Stomach (tissue), 9 donors: Measurements from ENCODE around the gene PLXNA1. TPM values are rescaled to one million over a fixed set of nuclear protein-coding genes. Genes with fewer than 3 reads are reported as not detected.

Experiments
- DNase-seq, 2 donors: peaks; one replicate each; pipeline versions ENCODE4 v3.0.0 to v3.0.0-alpha.2; 2013 to 2019
- H3K27ac ChIP-seq, 5 donors: fragments of 200-600 bp in 4 of 5; sonication (generic) in 4 of 5; one replicate each; pipeline ENCODE4 v1.5.1; 2013 to 2019; ENCODE audit warnings: mild to moderate bottlenecking in 1 of 5, moderate library complexity in 1 of 5
- H3K27me3 ChIP-seq, 3 donors: fragments of 200-600 bp; sonication (generic); one replicate each; pipeline ENCODE4 v1.5.1; 2017 to 2019; ENCODE audit warnings: mixed run types in 1 of 3
- H3K36me3 ChIP-seq, 4 donors: fragments of 200-600 bp; sonication (generic); 1 replicate in 3 of 4; 2 replicates in 1 of 4; pipeline ENCODE4 v1.5.1; 2016 to 2019
- H3K4me1 ChIP-seq, 4 donors: fragments of 200-600 bp; sonication (generic); one replicate each; pipeline ENCODE4 v1.5.1; 2016 to 2019
- H3K4me3 ChIP-seq, 4 donors: fragments of 200-600 bp; sonication (generic) in 3 of 4; one replicate each; pipeline ENCODE4 v1.5.1; 2016 to 2019; ENCODE audit warnings: mild to moderate bottlenecking in 1 of 4
- H3K9me3 ChIP-seq, 4 donors: fragments of 200-600 bp; sonication (generic); one replicate each; pipeline ENCODE4 v1.5.1; 2016 to 2019
- EP300 ChIP-seq: sonication (generic); formaldehyde crosslinking; IDR thresholded peaks from one replicate; pipeline ENCODE4 v1.6.1; 2017; ENCODE audit warnings: antibody characterized with exemption
- POLR2A ChIP-seq, 4 donors: fragments of 450-650 bp; IDR thresholded peaks; one replicate each; pipeline ENCODE4 v1.6.1; 2016; ENCODE audit warnings: antibody characterized with exemption in 4 of 4, control low read depth in 2 of 4, mild to moderate bottlenecking in 1 of 4, moderate library complexity in 1 of 4
- POLR2AphosphoS5 ChIP-seq, 3 donors: sonication (generic); formaldehyde crosslinking; IDR thresholded peaks; one replicate each; pipeline ENCODE4 v1.6.1; 2016; ENCODE audit warnings: antibody characterized with exemption in 3 of 3
- WGBS, 5 donors: extraction: QIAGEN DNeasy Blood & Tissue Kit in 3 of 5; methylation state at CpG; one replicate each; pipeline versions ENCODE4 v1.1.5 to v1.1.7; 2013 to 2018; 5-methylcytosine and 5-hydroxymethylcytosine counted together
- intact Hi-C: fragments of 100-400 bp; cut with DNase I; formaldehyde crosslinking; loops from one replicate; pipeline ENCODE4 v1.15.1; 2023; ENCODE audit warnings: low total_unique reads
- polyA plus RNA-seq, 3 donors: library from polyadenylated mRNA; stranded (reverse); fragments of 200-250 nt; gene quantifications; one replicate each; pipeline ENCODE4 v1.2.3, GENCODE V29; 2013
- total RNA-seq, 5 donors: library from RNA; depleted of rRNA; stranded (reverse); fragments of >200 nt; gene quantifications; one replicate each; pipeline versions ENCODE4 v1.1.0 to v1.2.3, GENCODE V29; 2014 to 2016
- TF ChIP-seq, protein P1 (sequence below), 7 experiments: fragments of 450-650 bp in 4 of 7; fragments of 200-600 bp in 3 of 7; sonication (generic) in 3 of 7; IDR thresholded peaks; one replicate each; pipeline ENCODE4 v1.5.1; 2016 to 2019; ENCODE audit warnings: antibody characterized with exemption in 7 of 7, control low read depth in 2 of 7, mild to moderate bottlenecking in 1 of 7
- donor health status: healthy with polysubstance abuse.
- donor health status: Bipolar disorder and iron deficiency.
- donor health status: healthy.

PLXNA1 gene
- total and polyA plus RNA-seq, 8 donors: 0.92 to 54.7 (median 13.9) TPM

DNA sequence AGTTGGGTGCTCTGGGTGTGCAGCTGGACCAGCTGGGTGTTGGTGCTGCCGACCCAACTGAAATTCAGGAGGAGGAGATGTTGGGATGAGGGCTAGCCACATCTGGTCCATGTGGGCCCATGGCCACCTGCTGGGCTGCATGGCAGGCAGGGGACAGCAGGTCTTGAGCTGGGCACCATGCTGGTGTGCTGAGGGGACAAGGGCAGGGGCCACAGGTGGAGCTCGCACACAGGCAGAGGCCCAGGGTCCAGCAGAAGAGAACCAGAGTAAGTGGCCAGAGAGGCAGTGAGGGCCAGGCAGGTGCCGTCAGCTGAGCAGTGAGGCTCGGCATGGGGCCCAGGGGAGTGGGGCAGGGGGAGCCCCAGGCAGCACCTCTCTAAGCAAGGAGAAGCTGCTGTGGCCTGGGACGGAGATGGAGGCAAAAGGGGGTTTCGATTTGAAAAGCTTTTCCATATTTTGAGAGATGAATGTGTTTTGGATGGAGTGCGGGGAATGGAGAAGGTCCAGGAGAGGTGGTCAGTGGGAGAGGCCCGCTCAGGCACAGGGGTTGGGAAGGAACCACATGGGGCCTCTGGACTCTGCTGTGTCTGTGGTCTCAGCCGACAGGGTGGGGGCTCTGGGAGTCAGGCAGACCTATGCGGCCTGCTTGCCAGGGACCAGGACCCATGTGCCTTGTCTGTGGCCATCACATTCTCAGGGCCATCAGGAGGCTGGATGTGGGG is 30.5 kb upstream of the PLXNA1 start:
- intact Hi-C loops: no loop called here
- WGBS, 5 donors: 94 to 98% (median 95%) methylated on average over 10 of the region's 10 CpGs
- no peak for DNase-seq
- TF ChIP-seq POLR2AphosphoS5 (IDR thresholded peaks at IDR 0.05) (no peak), EP300 (no peak), POLR2A (IDR thresholded peaks at IDR 0.05) (no peak)
- TF ChIP-seq, protein P1, sequence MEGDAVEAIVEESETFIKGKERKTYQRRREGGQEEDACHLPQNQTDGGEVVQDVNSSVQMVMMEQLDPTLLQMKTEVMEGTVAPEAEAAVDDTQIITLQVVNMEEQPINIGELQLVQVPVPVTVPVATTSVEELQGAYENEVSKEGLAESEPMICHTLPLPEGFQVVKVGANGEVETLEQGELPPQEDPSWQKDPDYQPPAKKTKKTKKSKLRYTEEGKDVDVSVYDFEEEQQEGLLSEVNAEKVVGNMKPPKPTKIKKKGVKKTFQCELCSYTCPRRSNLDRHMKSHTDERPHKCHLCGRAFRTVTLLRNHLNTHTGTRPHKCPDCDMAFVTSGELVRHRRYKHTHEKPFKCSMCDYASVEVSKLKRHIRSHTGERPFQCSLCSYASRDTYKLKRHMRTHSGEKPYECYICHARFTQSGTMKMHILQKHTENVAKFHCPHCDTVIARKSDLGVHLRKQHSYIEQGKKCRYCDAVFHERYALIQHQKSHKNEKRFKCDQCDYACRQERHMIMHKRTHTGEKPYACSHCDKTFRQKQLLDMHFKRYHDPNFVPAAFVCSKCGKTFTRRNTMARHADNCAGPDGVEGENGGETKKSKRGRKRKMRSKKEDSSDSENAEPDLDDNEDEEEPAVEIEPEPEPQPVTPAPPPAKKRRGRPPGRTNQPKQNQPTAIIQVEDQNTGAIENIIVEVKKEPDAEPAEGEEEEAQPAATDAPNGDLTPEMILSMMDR (IDR thresholded peaks at IDR 0.05): no peak
- H3K4me1 ChIP-seq: no peaks in the 10 kb centered on the region
- peaks cover 0 to 21% (median 4%) of the 10 kb centered on the region in 4 donors for H3K36me3 ChIP-seq
- no peak overlapping the region for H3K4me3 ChIP-seq
- no peaks in the 10 kb centered on the region for H3K27me3 ChIP-seq
- no peaks in the 10 kb centered on the region for H3K9me3 ChIP-seq
- H3K27ac ChIP-seq: no peak overlapping the region

DNA sequence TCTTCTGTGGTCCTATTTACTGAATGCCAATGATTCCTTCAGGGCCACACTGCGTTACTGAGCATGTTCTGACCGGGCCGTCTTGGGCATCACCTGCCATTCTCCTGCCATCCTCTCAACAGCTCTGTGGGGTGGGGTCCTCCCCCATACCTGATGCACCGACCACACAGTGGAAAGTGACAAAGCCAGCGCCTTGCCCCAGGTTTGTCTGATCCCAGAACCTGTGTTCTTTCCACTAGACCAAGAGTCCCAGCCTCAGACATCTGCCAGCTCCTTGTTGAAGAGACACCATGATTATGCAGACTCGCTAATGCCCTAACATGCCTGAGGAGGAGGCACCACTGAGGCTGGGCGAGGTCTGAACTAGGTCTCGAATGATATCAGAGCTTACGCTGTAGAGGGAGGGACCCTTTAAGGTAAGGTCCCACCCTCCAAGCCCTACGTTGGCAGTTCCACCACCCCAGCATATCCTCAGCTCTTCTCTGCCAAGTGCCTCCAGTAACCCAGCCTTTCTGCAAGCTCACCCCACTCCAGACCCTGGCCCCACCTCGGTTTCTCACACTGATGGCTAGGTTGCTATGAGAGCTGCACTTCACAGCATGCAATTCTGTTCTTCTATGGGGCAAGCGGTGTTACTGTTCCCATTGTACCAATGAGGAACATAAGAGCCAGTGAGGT is 29.8 kb upstream of the PLXNA1 start:
- DNase-seq: no peak
- Histone ChIP-seq H3K27me3 (no peaks in the 10 kb centered on the region), H3K27ac (no peak overlapping the region), H3K36me3 (peaks cover 0 to 14% (median 4%) of the 10 kb centered on the region in 4 donors), H3K9me3 (no peaks in the 10 kb centered on the region), H3K4me1 (no peaks in the 10 kb centered on the region), H3K4me3 (no peak overlapping the region)
- WGBS, 5 donors: 90 to 95% (median 95%) methylated on average over 11 to 12 of the region's 12 CpGs
- intact Hi-C loops: no loop called here
- no peak for TF ChIP-seq EP300

DNA sequence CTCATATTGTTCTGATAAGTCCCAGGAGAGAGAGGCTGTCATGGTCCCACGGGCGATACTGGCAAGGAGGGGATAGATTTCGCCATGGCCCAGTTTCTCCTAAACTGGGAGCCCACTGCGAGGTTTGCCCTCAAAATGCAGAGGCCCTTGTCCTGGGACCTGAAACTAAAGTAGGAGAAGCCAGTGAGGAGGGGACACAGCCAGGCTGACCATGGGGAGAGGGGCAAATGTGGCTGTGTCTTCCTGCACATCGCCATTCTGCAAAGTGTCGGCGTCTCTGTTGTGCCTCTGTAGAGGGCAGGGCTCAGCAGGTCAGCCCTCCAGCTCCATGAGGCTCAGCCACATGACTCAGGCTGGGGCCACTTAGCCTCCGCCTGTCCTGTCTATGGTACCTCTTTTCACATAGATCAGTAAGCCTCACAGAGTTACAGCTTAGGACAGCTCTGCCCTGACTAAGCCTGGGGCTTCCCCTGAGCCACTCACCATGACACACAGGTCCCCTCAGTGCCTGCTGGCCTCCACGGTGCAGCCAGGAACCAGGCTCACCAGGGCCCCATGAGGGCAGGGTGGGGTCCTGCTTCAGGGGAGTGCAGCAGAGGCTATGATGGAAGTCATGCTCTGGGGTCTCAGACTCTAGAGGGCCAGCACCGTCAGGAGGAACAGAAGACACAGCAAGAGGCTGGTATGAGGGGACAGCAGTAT is 28.6 kb upstream of the PLXNA1 start:
- intact Hi-C loops: no loop called here
- Histone ChIP-seq H3K27me3 (no peaks in the 10 kb centered on the region), H3K4me3 (no peak overlapping the region), H3K36me3 (peaks cover 0 to 5% (median 2%) of the 10 kb centered on the region in 4 donors), H3K4me1 (no peaks in the 10 kb centered on the region), H3K27ac (no peak overlapping the region), H3K9me3 (no peaks in the 10 kb centered on the region)
- no peak for DNase-seq
- WGBS, 5 donors: 86 to 92% (median 89%) methylated on average over 10 of the region's 10 CpGs
- TF ChIP-seq, protein P1 (IDR thresholded peaks at IDR 0.05): no peak
- TF ChIP-seq POLR2A (IDR thresholded peaks at IDR 0.05): no peak
- no peak for TF ChIP-seq EP300
- no peak for TF ChIP-seq POLR2AphosphoS5 (IDR thresholded peaks at IDR 0.05)

DNA sequence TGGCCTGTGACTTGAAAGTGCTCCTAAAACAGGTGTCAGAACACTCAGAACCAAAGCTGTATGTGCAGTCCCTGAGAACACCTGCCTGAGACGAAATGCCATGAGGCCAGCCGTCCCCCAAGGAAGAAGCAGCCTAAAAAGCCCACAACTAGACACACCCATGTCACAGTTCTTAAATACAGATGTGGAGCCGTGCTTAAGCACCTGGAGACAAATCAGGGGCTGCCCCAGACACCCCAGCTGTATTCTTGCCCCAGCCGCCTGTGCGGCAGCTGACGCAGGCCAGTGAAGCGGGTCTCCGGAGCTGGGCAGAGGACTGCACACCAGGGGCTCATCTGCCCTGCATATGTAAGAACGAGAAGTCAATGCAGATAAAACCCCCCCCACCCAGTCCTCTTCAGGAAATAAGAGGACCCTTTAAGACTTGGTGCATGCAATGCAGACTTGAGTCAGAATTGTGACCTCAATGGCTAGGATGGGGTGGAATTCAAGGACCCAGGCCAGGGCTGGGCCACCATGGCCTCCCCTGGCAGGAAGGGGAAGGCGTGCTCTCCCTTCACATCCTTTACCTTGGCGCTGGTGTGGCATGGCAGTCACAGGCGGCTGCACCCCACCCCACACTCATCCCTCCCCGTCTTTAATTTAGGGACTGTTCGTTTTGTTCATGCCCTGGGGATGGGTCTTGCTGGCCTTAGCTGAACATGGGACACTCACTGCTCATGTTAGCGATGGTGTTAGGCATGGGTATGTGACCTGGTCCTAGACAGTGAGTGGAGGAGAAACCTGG is 27.7 kb upstream of the PLXNA1 start:
- no peaks in the 10 kb centered on the region for H3K27me3 ChIP-seq
- H3K36me3 ChIP-seq: no peaks in the 10 kb centered on the region
- no peaks in the 10 kb centered on the region for H3K9me3 ChIP-seq
- TF ChIP-seq POLR2A (IDR thresholded peaks at IDR 0.05) (no peak), EP300 (no peak), POLR2AphosphoS5 (IDR thresholded peaks at IDR 0.05) (no peak)
- TF ChIP-seq, protein P1 (IDR thresholded peaks at IDR 0.05): no peak
- no peak overlapping the region for H3K27ac ChIP-seq
- H3K4me1 ChIP-seq: peaks cover 0 to 3% (median under 1%) of the 10 kb centered on the region in 4 donors
- intact Hi-C loops: no loop called here
- H3K4me3 ChIP-seq: no peak overlapping the region
- no peak for DNase-seq
- 91 to 95% (median 92%) methylated on average over 15 of the region's 15 CpGs for WGBS, 5 donors
